GM12892 (cell line): Measurements from ENCODE around the gene ARL11.
"Not testable (repeated sequence)": the region's sequence is repeated elsewhere in the genome, so short reads cannot be mapped to it uniquely, and the experiment has no call there.

Source experiments
- DNase-seq: peaks from one replicate; pipeline ENCODE4 v3.0.0; 2011; ENCODE audit not compliant: insufficient read length
- FAIRE-seq: peaks from 2 replicates; lab custom pipeline; 2011; peaks lifted over from hg19 to GRCh38; lab: Jason Lieb, UNC
- POLR2A ChIP-seq: IDR thresholded peaks from 2 replicates; pipeline ENCODE4 v1.6.1; 2011; ENCODE audit warnings: low read depth, low read length, control low read depth
- POLR2AphosphoS5 ChIP-seq: IDR thresholded peaks from 2 replicates; pipeline ENCODE4 v1.6.1; 2011; ENCODE audit warnings: low read depth, low read length, control low read depth
- TAF1 ChIP-seq: IDR thresholded peaks from 2 replicates; pipeline ENCODE4 v1.6.1; 2011; ENCODE audit warnings: low read depth, mild to moderate bottlenecking, control low read depth, low read length, borderline replicate concordance

The ARL11 gene

GRCh38 chr13:49597043-49597641 is 31.2 kb upstream of the ARL11 start:
- FAIRE-seq (no peak), DNase-seq (no peak)
- TF ChIP-seq POLR2AphosphoS5 = no peak
- TF ChIP-seq POLR2A = no peak
- no peak for TF ChIP-seq TAF1

- DNase-seq (no peak), FAIRE-seq (no peak)
- no peak for TF ChIP-seq TAF1
- TF ChIP-seq POLR2A = no peak
- no peak for TF ChIP-seq POLR2AphosphoS5
These were observed 26.3 kb upstream of the ARL11 start for GRCh38 chr13:49602005-49602404.

GRCh38 chr13:49602615-49603014 is 25.7 kb upstream of the ARL11 start:
- FAIRE-seq, DNase-seq: not testable (repeated sequence)

GRCh38 chr13:49604570-49604969 is 23.7 kb upstream of the ARL11 start:
- TF ChIP-seq POLR2A = no peak
- TF ChIP-seq TAF1 = no peak
- TF ChIP-seq POLR2AphosphoS5 = no peak
- FAIRE-seq (no peak), DNase-seq (no peak)

GRCh38 chr13:49606747-49607648 is 21.3 kb upstream of the ARL11 start:
- DNase-seq (peak; percentile 44), FAIRE-seq (peak; percentile 89)
- TF ChIP-seq POLR2AphosphoS5 = no peak
- TF ChIP-seq TAF1 = 0 out of 2 replicates have a peak, but pooled peaks have one; percentile 24

GRCh38 chr13:49607761-49608160 is 20.5 kb upstream of the ARL11 start:
- DNase-seq (no peak), FAIRE-seq (no peak)
- no peak for TF ChIP-seq POLR2AphosphoS5
- no peak for TF ChIP-seq TAF1
- no peak for TF ChIP-seq POLR2A

- FAIRE-seq = peak; percentile 9
- no peak for DNase-seq
- no peak for TF ChIP-seq POLR2AphosphoS5
- no peak for TF ChIP-seq POLR2A
- no peak for TF ChIP-seq TAF1
These were observed 19.5 kb upstream of the ARL11 start for GRCh38 chr13:49608651-49609331.

GRCh38 chr13:49610176-49610575 is 18.1 kb upstream of the ARL11 start:
- TF ChIP-seq POLR2A = no peak
- TF ChIP-seq TAF1 = no peak
- TF ChIP-seq POLR2AphosphoS5 = no peak
- FAIRE-seq (no peak), DNase-seq (no peak)

- DNase-seq, FAIRE-seq: not testable (repeated sequence)
These were observed 16.3 kb upstream of the ARL11 start for GRCh38 chr13:49612042-49612441.

- no peak for FAIRE-seq
- TF ChIP-seq TAF1 (no peak), POLR2AphosphoS5 (no peak), POLR2A (no peak)
- DNase-seq = no peak
These were observed 12.3 kb upstream of the ARL11 start for GRCh38 chr13:49615836-49616675.

GRCh38 chr13:49616676-49617065 is 11.6 kb upstream of the ARL11 start:
- FAIRE-seq (no peak), DNase-seq (no peak)
- TF ChIP-seq TAF1 = no peak
- TF ChIP-seq POLR2A = no peak
- TF ChIP-seq POLR2AphosphoS5 = no peak

- DNase-seq (peak; percentile 54), FAIRE-seq (peak; percentile 89)
- TF ChIP-seq TAF1 (peak; percentile 50; the same call in 1 of the 2 replicates), POLR2A (peak; percentile 61; the same call in 1 of the 2 replicates), POLR2AphosphoS5 (peak; percentile 42; the same call in 1 of the 2 replicates)
These were observed 8.1 kb upstream of the ARL11 start for GRCh38 chr13:49620170-49620621.
